ENCODE results near the gene RTCA.
"Not testable (repeated sequence)": the region's sequence is repeated elsewhere in the genome, so short reads cannot be mapped to it uniquely, and the experiment has no call there.

The RTCA gene

DNA sequence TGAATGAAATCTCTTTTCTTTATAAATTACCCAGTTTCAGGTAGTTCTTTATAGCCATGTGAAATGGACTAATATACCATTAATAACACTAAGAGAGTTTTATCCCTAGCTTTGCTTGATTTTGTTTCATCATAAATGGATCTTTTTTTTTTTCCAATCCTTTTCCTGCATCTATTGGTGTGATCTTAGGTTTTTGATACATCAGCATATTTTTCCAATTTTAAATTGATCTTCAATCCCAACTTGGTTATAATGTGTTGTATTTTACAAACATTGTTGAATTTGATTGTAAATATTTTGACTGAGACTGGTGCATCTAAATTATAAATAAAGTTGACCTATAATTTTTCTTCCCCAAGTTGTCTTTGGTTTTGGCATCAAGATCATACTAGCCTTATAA lies 4.3 kb upstream of the RTCA start:
- DNase-seq: no peak

DNA sequence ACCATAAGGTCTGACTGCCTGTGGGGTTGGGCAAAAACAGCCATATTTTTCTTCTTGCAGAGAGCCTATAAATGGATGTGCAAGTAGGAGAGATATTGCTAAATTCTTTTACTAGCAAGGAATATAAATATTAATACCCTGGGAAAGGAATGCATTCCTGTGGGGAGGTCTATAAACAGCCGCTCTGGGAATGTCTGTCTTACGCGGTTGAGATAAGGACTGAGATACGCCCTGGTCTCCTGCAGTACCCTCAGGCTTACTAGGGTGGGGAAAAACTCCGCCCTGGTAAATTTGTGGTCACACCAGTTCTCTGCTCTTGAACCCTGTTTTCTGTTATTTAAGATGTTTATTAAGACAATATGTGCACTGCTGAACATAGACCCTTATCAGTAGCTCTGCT lies 1.9 kb upstream of the RTCA start:
- not testable (repeated sequence) for DNase-seq

DNA sequence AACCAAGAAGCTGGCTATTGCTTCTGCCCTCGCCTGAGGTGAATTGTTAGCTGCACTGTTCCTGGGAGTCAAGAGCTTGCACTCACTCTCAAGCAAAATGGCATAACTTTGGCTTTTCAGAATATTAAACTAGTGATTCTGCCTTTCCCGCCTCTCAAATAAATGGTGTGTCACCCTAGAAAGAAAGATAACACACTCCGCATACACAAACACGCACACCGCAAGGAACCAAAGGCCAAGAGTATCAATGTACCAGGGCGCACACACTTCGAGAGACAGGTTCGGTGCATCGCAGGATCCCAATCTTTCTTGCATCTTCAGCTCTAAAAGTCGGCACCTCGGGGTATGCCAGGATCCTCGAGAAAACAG lies 470 bp upstream of the RTCA start:
- DNase-seq: no peak

DNA sequence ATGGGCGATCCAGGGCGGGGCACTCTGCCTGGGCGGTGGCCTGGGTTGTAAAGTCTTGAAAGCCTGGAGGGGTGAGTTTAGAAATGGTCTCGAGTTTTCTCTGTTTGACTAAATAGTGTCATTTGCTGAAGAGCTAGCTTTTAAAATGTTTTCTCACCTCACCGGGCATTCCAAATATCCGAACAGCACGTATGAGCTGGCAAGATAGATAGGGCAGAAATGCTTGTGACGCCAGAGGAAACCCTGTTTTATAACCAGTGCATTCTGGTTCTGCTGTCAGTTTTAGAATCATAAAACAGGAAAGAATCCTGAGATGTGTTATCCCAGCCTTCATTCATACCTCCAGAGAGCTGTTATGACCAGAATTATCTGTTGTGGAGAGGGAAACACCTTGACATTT lies 725 bp downstream of the RTCA start:
- DNase-seq: no peak

DNA sequence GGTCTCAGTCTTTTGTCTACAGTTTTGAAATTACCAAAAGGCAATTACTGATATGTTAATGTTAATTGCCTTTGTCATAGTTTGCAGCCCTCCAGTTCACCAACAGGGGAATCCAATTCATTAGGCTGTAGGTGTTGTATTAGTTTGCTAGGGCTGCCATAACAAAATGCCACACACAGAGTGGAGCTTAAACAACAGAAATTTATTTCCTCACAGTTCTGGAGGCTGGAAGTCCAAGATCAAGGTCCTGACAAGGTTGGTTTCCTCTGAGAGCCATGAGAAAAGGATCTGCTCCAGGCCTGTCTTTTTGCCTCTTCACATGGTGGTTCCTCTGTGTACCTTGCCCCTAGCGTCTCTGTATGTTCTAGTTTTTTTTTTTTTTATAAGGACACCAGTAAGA lies 1.3 kb downstream of the RTCA start:
- DNase-seq: no peak

DNA sequence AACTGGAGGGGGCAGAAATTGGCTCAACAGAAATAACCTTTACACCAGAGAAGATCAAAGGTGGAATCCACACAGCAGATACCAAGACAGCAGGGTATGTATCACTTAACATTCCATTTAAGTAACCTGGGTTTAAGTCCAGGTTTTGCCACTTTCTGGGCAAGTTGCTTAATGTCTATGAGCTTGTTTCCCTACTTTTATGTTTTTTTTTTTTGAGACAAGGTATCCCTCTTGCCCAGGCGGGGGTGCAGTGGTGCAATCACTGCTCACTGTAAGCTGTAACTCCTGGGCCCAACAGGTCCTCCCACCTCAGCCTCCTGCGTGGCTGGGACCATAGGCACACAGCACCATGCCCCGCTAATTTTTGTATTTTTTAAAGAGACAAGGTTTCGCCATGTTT lies 2.2 kb downstream of the RTCA start:
- DNase-seq: no peak

DNA sequence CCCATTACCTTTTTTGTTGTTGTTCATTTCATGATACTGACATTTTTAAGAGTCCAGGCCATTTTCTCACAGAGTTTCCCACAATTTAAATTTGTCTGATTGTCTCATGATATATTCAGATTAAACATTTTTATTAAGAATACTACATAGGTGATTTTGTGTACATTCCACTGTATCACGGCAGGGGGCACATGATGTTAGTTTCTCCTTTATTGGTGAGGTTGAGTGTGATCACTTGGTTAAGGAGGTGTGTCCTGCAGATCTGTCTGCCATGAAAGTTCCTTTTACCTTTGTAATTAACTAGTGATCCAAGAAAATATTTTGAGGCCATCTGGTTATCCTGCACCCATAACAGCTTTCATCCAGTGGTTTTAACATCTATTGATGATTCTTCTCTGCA lies 11.8 kb downstream of the RTCA start:
- peak; percentile 61 for DNase-seq

DNA sequence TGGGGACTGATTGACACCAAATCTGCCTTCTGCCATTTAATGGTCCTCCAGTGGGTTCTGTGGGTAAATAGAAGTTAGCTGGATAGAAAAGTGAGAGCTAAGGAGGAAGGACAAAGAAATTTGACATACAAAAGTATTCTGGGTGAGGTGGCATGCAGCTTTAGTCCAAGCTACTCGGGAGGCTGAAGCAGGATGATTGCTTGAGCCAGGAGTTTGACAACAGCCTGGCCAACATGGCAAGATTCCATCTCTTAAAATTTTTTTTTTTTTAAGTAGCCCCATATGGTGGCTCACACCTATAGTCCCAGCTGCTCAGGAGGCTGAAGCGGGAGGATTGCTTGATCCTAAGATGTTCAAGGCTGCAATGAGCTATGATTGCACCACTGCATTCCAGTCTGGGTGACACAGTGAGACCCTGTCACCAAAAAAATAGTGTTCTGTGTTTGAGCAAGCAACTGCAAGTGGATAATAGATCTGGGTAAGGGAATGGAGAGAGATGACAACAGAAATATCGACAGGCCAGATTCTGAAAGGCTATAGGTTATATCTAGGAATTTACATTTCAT lies 13.4 kb downstream of the RTCA start:
- no peak for DNase-seq

DNA sequence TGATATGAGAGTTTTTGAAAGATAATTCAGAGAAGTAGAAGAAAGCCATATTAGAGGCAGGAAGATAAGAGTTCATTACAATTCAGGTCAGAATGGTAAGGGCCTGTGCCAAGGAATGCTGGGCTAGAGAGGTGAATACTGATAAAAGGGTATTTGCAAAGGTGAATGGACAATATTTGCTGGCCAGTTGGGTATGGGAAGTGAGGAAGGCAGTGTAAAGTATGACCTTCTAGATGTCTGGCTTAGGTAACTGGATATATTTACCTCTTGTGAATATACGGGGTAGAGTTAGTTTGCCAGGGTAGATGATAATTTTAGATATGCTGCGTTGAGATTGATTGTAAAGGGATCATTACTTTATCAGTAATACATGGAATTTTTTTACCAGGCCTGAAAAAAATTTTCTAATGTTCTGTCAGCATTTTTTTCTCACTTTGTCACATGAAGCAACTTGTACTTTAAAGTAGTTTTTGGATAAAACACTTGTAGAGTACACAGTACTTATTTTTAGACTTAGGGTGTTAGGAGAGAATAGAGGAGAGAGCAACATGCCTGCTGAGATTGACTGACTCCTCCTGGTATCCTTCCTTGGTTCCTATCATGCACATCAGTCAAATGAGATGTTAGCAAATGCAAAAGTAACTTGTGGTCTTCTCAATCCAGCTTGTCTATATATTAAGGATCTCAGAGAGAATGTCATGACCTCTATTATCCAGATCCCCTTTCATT lies 14.1 kb downstream of the RTCA start:
- no peak for DNase-seq

DNA sequence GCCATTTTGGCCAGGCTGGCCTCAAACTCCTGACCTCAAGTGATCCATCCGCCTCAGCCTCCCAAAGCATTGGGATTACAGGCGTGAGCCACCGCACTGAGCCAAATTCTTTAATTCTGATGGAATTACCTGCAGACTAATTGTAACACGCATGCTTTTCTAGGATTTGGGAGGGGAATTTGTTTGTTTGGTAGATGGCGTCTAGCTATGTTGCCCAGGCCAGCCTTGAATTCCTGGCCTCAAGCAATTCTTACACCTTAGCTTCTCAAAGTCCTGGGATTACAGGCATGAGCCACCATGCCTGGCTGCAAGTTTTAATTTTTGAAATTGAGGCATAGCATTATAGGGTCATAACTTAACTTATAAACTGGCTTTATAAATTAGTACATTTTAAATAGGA lies 18.6 kb downstream of the RTCA start:
- DNase-seq: no peak

DNA sequence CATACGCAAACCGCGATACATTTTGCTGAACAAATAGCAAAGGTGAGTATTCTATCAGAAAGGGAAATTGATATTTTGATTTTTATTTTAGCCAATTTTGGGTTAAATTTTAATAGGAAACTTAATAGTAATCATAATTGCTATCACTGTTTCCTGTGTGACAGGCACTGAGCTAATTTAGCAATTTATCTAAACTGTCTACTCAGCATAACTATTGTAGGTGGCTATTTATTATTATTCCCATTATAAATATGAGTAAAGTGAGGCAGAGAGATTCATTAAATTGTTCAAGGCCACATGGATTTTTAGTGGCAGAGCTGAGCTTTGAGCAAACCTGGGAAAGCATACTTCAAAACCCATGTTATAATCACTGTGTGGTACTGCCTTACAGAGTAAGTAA lies 21.1 kb downstream of the RTCA start:
- DNase-seq: no peak

DNA sequence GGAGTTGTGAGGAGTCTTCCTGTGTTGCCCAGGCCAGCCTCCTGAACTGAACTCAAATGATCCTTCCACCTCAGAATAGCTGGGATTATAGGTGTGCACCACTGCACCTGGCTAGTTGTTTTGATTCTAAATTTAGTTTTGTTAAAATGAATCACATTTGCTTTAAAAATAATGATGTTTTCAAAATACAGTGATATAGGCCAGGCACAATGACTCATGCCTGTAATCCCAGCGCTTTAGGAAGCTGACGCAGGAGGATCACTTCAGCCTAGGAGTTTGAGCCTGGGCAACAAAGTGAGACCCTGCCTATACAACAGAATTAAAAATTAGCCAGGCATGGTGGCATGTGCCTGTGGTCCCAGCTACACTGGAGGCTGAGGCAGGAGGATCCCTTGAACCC lies 24.3 kb downstream of the RTCA start:
- DNase-seq: no peak

DNA sequence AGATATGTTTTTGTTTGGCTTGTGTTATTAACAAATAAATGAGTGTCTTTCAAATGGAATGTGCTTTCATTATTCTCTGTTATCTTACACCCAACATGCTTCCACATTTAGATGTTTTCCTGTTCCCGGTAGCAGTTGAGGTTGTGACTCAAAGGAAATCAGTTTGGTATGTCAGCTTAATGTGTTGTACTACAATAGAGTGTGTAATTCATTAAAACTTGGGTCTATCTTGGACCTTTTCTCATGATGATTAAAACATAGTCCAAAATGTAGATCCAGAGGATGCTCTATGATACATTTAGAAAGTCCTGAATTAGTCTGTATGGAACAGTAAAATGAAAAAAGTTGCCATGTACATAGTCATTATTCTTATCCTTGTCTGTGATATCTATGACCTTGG lies 26.7 kb downstream of the RTCA start:
- no peak for DNase-seq

DNA sequence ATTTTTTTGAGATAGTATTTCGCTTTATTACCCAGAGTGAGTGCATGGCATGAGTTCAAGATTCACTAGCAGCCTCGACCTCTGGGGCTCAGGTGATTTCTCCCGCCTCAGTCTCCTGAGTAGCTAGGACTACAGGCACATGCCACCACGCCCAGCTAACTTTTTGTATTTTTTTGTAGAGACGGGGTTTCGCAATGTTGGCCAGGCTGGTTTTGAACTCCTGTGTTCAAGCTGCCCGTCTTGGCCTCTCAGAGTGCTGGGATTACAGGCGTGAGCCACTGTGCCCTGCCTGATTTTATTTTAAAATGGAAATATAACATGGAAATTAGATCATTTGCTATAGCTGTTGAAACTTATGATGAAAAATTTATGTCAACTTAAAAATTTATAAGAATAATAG lies 30.1 kb downstream of the RTCA start:
- DNase-seq: no peak

DNA sequence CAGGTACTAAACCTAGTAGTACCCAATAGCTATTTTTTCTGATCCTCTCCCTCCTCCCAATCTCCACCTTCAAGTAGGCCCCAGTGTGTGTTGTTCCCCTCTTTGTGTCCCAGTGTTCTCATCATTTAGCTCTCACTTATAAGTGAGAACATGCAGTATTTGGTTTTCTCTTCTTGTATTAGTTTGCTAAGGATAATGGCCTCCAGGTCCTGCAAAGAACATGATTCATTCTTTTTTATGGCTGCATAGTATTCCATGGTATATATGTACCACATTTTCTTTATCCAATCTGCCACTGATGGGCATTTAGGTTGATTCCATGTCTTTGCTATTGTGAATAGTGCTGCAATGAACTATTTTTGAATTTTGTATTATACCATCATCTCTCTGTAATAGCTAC lies 31.0 kb downstream of the RTCA start:
- DNase-seq: not testable (repeated sequence)

DNA sequence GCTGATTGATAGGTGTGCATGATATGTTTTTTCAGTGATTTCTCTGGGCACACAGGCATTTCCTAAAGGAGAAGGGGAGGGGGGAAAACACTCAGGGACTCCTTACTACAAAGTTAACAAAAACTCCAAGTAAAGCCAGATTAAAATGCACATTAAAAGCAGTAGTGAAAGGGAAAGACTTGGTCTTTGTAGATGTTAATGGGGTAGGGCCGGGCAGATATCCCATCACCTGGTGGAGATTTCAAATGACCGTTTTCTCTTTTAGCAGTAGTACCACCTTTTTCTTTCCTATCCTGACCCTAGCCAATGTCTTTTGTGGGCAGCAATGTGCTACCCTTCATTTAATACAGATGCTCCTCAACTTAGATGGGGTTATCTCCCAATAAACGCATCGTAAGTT lies 32.5 kb downstream of the RTCA start:
- no peak for DNase-seq

DNA sequence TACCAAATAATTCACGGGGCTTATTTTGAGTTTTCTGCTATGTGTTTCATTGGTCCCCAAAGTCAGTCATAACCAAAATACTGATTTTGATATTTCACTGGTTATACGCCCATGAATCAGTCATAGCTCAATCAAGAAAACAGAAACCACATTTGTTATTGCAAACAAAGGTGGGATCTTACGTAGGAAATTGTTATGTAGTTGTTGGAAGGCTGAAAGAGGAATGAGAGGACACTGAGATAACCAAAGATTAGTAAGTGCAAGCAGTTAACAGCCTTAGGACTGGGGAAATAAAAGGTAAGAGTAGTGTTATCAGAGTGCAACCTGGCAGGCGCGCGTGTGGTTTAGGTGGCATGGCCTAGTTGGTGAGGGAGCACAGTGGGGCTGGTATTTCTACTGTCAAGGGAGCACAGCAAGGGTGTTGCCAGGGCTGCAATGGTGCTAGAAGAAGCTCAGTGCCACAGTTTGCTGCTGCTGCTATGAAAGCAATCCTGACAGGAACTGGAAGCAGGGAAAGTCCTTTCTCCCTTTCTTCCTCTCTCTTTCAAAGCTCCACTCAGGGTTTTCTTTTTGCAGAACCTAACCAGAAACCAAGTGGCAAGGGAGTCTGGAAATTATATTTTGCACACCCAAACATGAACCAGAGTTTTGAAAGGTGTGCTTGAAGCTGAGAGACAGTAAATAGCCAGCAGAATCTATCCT lies 33.7 kb downstream of the RTCA start:
- no peak for DNase-seq

DNA sequence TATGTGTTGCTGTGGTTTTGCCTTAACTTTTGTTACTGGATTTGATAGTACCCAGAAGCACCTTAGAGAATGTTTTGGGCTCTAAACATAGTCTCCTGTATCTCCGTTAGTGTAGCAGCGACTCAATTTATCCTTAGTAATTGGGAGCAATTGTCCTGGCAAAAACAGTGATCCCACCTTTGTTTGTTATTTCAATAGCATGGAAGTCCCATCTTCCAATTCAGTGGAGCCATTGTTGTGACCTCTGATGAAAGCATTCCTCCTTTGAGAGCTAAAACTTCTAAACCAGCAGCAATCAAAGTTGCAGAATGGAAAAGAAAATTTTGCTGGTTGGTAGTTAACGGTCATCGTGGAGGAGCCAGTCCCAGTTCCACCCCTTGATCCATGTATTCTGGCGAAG lies 34.7 kb downstream of the RTCA start:
- no peak for DNase-seq

DNA sequence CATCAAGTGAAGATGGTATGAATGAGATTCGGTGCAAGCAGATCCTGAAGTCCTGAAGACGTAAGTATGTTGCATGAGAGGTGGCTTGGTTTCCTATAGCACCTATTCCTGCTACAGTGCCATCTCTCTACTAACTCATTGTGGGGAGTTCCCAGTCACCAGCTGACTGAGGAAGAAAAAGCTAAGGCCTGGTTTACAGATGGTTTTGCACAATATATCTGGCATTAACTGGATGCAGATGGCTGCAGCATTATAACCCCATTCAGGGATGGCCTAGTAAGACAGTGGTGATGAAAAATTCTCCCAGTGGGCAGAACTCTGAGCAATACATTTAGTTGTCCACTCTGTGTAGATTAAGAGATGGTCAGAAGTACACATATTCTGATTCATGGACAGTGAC lies 36.7 kb downstream of the RTCA start:
- DNase-seq: no peak

DNA sequence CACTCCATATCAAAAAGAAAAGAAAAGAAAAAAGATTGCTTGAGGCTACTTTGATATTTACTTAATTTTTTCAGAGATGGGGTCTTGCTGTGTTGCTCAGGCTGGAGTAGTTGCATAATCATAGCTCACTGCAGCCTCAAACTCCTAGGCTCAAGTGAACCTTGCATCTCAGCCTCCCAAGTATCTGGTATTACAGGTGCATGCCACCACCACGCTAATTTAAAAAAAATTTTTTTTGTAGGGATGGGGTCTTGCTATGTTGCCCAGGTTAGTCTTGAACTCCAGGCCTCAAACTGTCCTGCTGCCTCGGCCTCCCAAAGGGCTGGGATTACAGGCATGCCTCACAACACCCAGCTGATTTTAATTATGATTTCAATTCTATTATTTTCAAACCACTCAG lies 38.2 kb downstream of the RTCA start:
- no peak for DNase-seq

DNA sequence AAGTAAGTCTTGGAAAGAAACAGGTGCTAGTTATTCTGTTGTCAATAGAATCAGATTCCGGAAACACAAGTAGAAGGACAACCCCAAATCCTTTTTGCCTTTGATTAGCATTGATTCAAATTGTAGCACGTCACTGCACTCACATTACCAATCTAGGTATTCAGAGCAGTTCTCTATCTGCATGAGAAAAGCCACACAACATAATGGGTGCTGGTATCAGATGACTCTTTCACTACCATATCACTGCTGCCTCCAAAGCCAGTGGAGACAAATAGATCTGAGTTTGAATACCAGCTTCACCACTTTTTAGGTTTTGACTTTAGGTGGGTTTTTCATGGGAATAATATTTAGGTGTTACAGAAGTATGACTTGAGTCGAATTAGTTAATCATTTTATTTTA lies 38.9 kb downstream of the RTCA start:
- no peak for DNase-seq

DNA sequence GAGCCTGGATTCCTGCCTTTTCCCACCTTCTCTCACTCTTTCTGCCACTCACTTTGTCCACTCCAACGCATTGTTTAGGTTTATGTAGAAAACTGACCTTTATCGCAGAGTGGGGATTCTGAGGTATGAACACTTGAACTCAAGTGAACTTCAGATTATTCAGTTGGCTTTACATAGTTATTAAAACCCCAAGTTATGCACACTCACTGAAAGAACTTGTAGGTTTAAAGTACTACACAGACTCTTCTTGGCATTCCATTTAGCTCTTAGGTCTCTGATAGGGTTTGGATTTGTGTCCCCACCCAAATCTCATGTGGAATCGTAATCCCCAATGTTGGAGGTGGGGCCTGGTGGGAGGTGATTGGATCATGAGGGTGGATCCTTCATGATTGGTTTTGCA lies 39.9 kb downstream of the RTCA start:
- no peak for DNase-seq

DNA sequence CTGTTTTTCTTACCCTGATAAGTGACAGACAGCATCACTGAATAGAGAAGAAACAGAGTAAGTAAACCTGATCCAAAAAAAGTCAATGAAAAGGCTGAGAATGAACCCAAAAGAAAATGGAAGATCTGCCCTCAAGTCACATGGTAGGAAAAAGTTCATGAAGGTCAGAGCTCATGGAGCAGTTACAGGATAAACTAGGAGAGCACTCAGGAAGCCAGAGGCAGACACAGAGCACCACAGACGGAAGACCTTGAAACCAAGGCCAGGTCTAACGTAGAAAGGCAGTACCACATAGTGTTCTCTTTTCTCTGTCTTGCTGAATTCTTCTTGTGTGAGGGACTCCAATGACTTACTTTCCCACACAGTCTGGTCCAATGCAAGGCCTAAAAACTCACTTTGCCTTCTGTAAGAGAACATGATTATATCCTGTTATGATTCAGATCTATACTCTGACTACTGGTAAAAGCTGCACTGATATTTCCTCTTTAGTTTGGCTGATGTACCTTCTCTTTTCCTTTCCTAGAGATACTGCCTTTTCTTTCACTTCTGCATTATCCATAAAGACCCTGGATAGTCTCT lies 40.8 kb downstream of the RTCA start:
- no peak for DNase-seq

DNA sequence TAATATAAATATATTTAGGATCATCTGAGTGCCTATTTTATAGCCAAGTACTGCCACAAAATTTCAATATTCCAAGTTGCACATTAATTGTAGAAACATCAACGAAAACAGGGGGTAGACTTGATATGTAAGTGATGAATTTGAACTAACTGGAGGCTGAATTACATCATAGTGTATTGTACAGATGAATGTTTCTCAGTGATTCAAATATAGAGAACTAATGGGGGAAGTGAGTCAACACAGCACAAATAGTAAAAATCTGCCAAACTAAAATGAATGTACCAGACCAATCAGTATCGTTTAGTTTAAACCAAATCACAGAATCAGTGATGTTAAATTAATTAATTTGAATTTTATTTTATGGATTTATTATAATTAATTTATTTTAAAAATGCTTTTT lies 42.8 kb downstream of the RTCA start:
- no peak for DNase-seq

All from CD4-positive, alpha-beta T cell treated with Interleukin-21 for 1 hour (primary cell).